Osteoblast (primary cell): ENCODE results near the gene WEE2. TPM values are rescaled to one million over a fixed set of nuclear protein-coding genes. Genes with fewer than 3 reads are reported as not detected.

Experiments
- DNase-seq: peaks from one replicate; pipeline ENCODE4 v3.0.0; 2011; ENCODE audit warnings: low spot score, mixed read lengths; ENCODE audit not compliant: insufficient read length; ENCODE audit errors: missing footprints
- H2AFZ ChIP-seq: 2 replicates; pipeline ENCODE4 v1.6.0; 2011; ENCODE audit warnings: mild to moderate bottlenecking, low read length
- H3K27ac ChIP-seq: 2 replicates; pipeline ENCODE4 v1.5.1; 2011; ENCODE audit warnings: mild to moderate bottlenecking, low read depth, low read length, moderate library complexity
- H3K27me3 ChIP-seq: 2 replicates; pipeline ENCODE4 v1.6.0; 2012; ENCODE audit warnings: mild to moderate bottlenecking, control low read depth, inconsistent platforms, low read length, moderate library complexity; ENCODE audit not compliant: insufficient read depth
- H3K36me3 ChIP-seq: 2 replicates; pipeline ENCODE4 v1.5.1; 2011; ENCODE audit warnings: mild to moderate bottlenecking, low read length, control low read depth, moderate library complexity; ENCODE audit not compliant: insufficient read depth
- H3K4me1 ChIP-seq: 2 replicates; pipeline ENCODE4 v1.5.1; 2011; ENCODE audit warnings: mild to moderate bottlenecking, low read length, control low read depth, moderate library complexity; ENCODE audit not compliant: insufficient read depth
- H3K4me2 ChIP-seq: 2 replicates; pipeline ENCODE4 v1.6.0; 2011; ENCODE audit warnings: mild to moderate bottlenecking, low read length; ENCODE audit not compliant: insufficient read depth
- H3K4me3 ChIP-seq: fragments of 200-600 bp; sonication (generic); 3 replicates; pipeline ENCODE4 v1.5.1; 2012; ENCODE audit warnings: mild to moderate bottlenecking, low read length, inconsistent platforms; ENCODE audit not compliant: insufficient read depth
- H3K79me2 ChIP-seq: 2 replicates; pipeline ENCODE4 v1.6.0; 2012; ENCODE audit warnings: mild to moderate bottlenecking, low read length, control low read depth, inconsistent platforms; ENCODE audit not compliant: insufficient read depth
- H3K9me3 ChIP-seq: 2 replicates; pipeline ENCODE4 v1.5.1; 2011; ENCODE audit warnings: low read depth, low read length, control low read depth
- H4K20me1 ChIP-seq: 2 replicates; pipeline ENCODE4 v1.6.0; 2012; ENCODE audit warnings: mild to moderate bottlenecking, low read length, control low read depth; ENCODE audit not compliant: insufficient read depth
- CTCF ChIP-seq: IDR thresholded peaks from 2 replicates; pipeline ENCODE4 v1.5.1; 2011; ENCODE audit warnings: mild to moderate bottlenecking, low read depth, low read length, moderate library complexity; ENCODE audit errors: extremely low read depth
- total RNA-seq: library from RNA; depleted of rRNA; stranded (reverse); fragments of >200 nt; gene quantifications from 2 replicates; pipeline ENCODE4 v1.2.3, GENCODE V29; 2012

Gene WEE2
- total RNA-seq, 1 donor, result not detected

DNA sequence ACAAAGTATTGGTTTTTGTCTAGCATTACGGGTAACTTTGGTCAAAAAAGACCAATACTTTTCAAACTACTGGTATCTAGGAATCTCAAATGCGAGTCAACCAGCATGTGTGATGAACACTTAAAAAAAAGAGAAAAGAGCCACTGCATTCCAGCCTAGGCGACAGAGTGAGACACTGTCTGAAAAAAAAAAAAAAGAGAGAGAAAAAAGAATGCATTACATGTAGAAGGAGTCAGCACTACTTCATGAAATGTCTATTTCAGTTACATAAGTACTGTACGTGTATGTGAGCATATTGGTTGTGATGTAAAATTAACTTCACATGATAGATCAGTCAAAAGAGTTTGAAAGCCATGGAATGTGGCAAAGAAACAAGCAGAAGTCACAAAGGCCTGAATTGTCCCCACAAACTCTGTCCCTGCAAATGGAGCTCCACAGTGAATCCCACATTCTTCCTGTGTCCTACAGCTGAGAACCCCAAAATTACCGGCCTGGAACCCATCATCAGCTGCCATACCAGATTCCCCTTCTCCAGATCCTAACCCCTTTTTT is 7.8 kb upstream of the WEE2 start:
- Histone ChIP-seq H4K20me1 (peaks cover 19% of the 10 kb centered on the region), H3K27ac (no peak overlapping the region)
- no peak for TF ChIP-seq CTCF

GRCh38 chr7:141700848-141701371 is 7.2 kb upstream of the WEE2 start:
- H3K27ac ChIP-seq, result no peak overlapping the region
- H2AFZ ChIP-seq, result peak overlapping the region; percentile 47
- H4K20me1 ChIP-seq, result peaks cover 15% of the 10 kb centered on the region
- peak overlapping the region; percentile 76 for H3K4me2 ChIP-seq
- peak; percentile 73 for DNase-seq
- peak overlapping the region; percentile 79 for H3K4me3 ChIP-seq
- H3K79me2 ChIP-seq, result peaks cover 3% of the 10 kb centered on the region
- TF ChIP-seq CTCF, result no peak
- no peaks in the 10 kb centered on the region for H3K27me3 ChIP-seq
- H3K9me3 ChIP-seq, result no peaks in the 10 kb centered on the region
- peaks cover 23% of the 10 kb centered on the region for H3K4me1 ChIP-seq
- no peaks in the 10 kb centered on the region for H3K36me3 ChIP-seq

More for the DNA sequence above, 7.8 kb upstream of the WEE2 start:
- no peaks in the 10 kb centered on the region for H3K27me3 ChIP-seq
- no peaks in the 10 kb centered on the region for H3K36me3 ChIP-seq
- no peak overlapping the region for H2AFZ ChIP-seq
- DNase-seq, result no peak
- no peaks in the 10 kb centered on the region for H3K9me3 ChIP-seq
- H3K4me2 ChIP-seq, result peak overlapping the region; percentile 76
- H3K79me2 ChIP-seq, result peaks cover 3% of the 10 kb centered on the region
- peaks cover 23% of the 10 kb centered on the region for H3K4me1 ChIP-seq
- H3K4me3 ChIP-seq, result no peak overlapping the region

DNA sequence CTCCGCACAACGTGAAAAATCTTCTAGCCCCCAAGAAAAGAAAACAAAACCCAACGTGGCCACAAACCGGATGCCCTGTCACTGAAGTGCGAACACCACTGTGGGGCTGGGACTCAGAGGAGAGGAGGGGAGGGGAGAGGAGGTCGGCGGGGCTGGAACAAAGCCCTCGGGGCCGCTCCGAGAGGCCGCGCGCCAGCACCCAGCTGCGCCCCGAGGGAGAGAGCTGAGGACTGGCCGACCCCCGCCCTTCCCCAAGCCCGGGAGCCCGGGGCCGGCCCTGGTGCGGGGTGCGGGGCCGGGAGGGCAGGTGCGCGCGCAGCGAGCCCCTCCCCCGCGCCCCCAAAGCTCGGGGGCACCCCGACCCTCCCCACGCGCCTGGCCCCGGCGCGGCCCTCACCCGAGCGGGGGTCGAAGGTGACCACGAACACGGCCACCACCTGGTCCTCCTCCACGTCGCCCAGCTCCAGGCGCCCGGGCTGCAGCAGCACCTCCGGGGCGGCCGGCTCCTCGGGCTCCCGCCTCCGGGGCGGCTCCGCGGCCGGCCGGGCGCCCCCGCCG is 6.6 kb upstream of the WEE2 start:
- Histone ChIP-seq H3K36me3 (no peaks in the 10 kb centered on the region), H3K4me3 (peak overlapping the region; percentile 79), H3K4me2 (peak overlapping the region; percentile 57), H3K27ac (no peak overlapping the region), H3K27me3 (no peaks in the 10 kb centered on the region), H3K79me2 (peaks cover 3% of the 10 kb centered on the region), H2AFZ (peak overlapping the region; percentile 71), H3K9me3 (no peaks in the 10 kb centered on the region), H4K20me1 (peaks cover 9% of the 10 kb centered on the region), H3K4me1 (peaks cover 23% of the 10 kb centered on the region)
- DNase-seq, result peak; percentile 90
- no peak for TF ChIP-seq CTCF

DNA sequence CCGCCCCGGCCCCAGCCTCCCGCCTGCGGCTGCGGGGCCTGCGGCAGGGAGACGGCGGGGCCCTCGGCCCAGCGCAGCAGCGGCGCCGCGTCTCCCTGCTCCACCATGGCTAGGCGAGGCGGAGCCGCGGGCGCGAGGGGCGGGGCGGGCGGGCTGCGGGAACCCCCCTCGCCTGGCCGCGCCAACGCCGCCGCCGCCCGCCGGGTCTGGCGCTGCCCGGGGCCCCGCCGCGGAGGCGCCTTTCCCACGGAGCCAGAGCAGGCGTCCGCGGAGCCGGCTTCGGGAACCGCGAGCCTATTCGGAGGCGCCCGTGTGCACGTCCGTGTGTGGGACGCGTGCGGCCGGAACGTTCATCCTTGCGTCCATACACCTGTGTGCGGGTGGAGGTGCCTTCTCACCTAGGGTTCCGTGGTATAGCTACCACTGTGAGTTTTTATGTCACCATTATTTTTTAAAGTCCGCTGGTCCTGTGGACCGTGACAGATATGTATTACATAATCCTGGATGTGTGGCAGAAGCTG is 6.0 kb upstream of the WEE2 start, which contains the start of gene DENND11:
TSS of gene DENND11 (minus strand) at position 120 of the 521 bp plus-strand sequence. CDS start at position 107, 13 bp downstream.
- peak within 1 kb of the TSS; percentile 71 for H2AFZ ChIP-seq
- DNase-seq, result peak; percentile 96
- TF ChIP-seq CTCF, result no peak
- H3K79me2 ChIP-seq, result peaks cover 3% of the 10 kb centered on the region
- H3K27ac ChIP-seq, result no peak within 1 kb of the TSS
- H3K4me2 ChIP-seq, result peak within 1 kb of the TSS; percentile 83
- peak within 1 kb of the TSS; percentile 79 for H3K4me3 ChIP-seq
- H3K9me3 ChIP-seq, result no peaks in the 10 kb centered on the region
- no peaks in the 10 kb centered on the region for H3K27me3 ChIP-seq
- H3K36me3 ChIP-seq, result no peaks in the 10 kb centered on the region
- H3K4me1 ChIP-seq, result peaks cover 21% of the 10 kb centered on the region
- H4K20me1 ChIP-seq, result peaks cover 4% of the 10 kb centered on the region
